Neural crest cell (in vitro differentiated cells): ENCODE data around the gene ACO2. TPM values are rescaled to one million over a fixed set of nuclear protein-coding genes. Genes with fewer than 3 reads are reported as not detected.

Experiments
- DNase-seq: peaks from one replicate; pipeline ENCODE4 v3.0.0; 2021; ENCODE audit warnings: low read depth, mixed read lengths, low spot score
- H3K27ac Mint-ChIP-seq: one replicate; pipeline ENCODE4 v1.8.0; 2021; ENCODE audit warnings: mild to moderate bottlenecking, mixed read lengths; ENCODE audit not compliant: unreplicated experiment
- H3K27me3 Mint-ChIP-seq: 2 replicates; pipeline ENCODE4 v1.8.0; 2021; ENCODE audit warnings: low read depth, mild to moderate bottlenecking, mixed read lengths
- H3K36me3 Mint-ChIP-seq: 2 replicates; pipeline ENCODE4 v1.8.0; 2021; ENCODE audit warnings: low read depth, mild to moderate bottlenecking, mixed read lengths
- H3K4me1 Mint-ChIP-seq: 2 replicates; pipeline ENCODE4 v1.8.0; 2021; ENCODE audit warnings: mixed read lengths
- H3K4me3 Mint-ChIP-seq: one replicate; pipeline ENCODE4 v1.8.0; 2021; ENCODE audit warnings: mild to moderate bottlenecking, mixed read lengths
- H3K9me3 Mint-ChIP-seq: 2 replicates; pipeline ENCODE4 v1.8.0; 2021; ENCODE audit warnings: mixed read lengths
- total RNA-seq: library from RNA; stranded (reverse); gene quantifications from 2 replicates; pipeline ENCODE4 v1.2.1, GENCODE V29; 2021
- TF ChIP-seq, protein P1 (sequence below): fragments of 200-600 bp; sonication (generic); conservative IDR thresholded peaks from 2 replicates; pipeline ENCODE4 v1.5.0; 2021; ENCODE audit warnings: antibody characterized with exemption, mild to moderate bottlenecking

The ACO2 gene
- total RNA-seq, 1 donor from 2014 or later = 80.6 TPM

DNA sequence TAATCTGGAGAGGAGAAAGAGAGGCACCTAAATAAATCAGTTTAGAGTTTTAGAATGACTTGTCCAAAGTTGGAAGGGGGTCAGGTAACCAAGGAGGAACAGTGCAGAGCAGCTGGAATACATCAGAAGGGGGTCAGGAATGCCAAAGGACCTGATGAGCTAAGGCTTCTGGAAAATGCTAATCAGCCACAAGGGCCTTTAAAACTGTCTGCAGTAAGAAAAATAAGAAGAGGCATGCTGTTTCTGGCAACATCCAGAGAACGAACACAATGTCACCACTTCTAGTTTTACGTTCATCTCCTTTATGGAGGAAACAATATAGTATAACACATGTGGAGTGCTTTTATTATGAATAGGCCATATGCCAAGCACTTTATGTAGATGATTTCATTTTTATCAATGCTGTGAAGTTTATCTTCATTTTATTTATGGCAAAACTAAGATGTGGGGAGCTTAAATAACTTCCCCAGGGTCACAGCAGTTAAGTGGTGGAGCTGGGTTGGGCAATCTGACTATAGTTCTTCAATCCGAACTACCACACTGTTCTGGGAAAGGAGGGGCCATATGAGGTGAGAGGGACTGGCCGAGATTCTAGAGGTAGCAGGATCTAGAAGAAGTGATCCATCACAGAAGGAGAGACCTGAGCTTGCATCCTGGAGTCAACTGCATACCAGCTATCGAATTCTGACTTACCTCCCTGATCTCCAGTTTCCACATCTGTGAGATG lies 22.6 kb downstream of the ACO2 start:
- TF ChIP-seq, protein P1, sequence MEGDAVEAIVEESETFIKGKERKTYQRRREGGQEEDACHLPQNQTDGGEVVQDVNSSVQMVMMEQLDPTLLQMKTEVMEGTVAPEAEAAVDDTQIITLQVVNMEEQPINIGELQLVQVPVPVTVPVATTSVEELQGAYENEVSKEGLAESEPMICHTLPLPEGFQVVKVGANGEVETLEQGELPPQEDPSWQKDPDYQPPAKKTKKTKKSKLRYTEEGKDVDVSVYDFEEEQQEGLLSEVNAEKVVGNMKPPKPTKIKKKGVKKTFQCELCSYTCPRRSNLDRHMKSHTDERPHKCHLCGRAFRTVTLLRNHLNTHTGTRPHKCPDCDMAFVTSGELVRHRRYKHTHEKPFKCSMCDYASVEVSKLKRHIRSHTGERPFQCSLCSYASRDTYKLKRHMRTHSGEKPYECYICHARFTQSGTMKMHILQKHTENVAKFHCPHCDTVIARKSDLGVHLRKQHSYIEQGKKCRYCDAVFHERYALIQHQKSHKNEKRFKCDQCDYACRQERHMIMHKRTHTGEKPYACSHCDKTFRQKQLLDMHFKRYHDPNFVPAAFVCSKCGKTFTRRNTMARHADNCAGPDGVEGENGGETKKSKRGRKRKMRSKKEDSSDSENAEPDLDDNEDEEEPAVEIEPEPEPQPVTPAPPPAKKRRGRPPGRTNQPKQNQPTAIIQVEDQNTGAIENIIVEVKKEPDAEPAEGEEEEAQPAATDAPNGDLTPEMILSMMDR = no peak
- Mint-ChIP-seq H3K4me1 (no peaks in the 10 kb centered on the region), H3K4me3 (no peak overlapping the region), H3K27me3 (no peaks in the 10 kb centered on the region), H3K9me3 (no peaks in the 10 kb centered on the region), H3K27ac (no peak overlapping the region), H3K36me3 (no peaks in the 10 kb centered on the region)
- no peak for DNase-seq

DNA sequence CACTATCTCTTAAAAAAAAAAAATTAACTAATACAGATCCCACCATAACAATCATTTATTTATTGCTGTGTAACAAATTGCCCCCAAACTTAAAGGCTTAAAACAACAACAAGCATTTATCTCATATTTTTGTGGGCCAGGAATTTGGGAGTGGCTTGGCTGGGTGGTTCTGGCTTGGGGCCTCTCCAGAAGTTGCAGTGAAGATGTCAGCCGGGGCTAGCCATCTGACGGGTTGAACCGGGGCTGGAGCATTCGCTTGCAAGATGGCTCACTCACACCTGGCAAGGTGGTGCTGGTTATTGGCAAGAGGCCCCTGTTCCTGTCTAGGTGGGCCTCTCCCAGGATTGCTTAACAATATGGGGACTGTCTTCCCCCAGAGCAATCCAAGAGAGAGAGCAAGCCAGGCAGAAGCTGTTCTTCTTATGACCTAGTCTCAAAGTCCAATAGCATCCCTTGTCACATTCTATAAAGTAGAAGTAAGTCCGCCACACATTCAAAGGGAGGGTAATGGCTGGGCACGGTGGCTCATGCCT lies 29.5 kb downstream of the ACO2 start:
- Mint-ChIP-seq H3K4me3 (no peak overlapping the region), H3K36me3 (no peaks in the 10 kb centered on the region), H3K9me3 (no peaks in the 10 kb centered on the region), H3K27ac (no peak overlapping the region), H3K4me1 (no peaks in the 10 kb centered on the region), H3K27me3 (no peaks in the 10 kb centered on the region)
- DNase-seq = no peak
- TF ChIP-seq, protein P1 = no peak

DNA sequence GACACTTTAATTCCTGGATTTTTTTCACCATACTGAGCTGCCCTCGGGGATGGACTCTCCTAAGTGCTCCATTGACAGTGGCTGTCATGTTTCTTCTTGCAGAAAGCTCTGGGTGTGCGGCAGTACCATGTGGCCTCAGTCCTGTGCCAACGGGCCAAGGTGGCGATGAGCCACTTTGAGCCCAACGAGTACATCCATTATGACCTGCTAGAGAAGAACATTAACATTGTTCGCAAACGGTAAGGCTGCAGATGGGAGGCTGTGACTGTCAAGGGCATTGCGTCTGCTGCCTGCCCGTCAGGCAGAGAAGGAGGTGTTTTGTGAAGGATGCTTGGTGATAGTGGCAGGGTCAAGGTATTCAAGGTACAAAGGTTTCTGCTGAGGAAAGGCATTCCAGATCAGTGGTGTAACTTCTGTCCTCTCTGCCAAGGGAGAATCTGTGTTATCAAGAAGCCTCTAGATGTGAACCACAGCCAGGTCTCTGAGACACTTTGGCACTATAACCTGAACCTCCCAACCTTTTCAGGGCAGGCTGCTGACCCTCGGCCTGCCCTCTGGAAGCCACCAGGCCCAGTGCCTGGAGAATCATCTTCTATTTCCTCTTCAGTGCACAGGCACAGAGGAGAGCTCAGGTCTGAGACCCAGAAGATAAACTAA lies 30.8 kb downstream of the ACO2 start:
- no peak for DNase-seq
- Mint-ChIP-seq H3K4me3 (no peak overlapping the region), H3K27ac (peak overlapping the region; percentile 47), H3K4me1 (no peaks in the 10 kb centered on the region), H3K27me3 (no peaks in the 10 kb centered on the region), H3K9me3 (no peaks in the 10 kb centered on the region), H3K36me3 (no peaks in the 10 kb centered on the region)
- TF ChIP-seq, protein P1 = no peak

DNA sequence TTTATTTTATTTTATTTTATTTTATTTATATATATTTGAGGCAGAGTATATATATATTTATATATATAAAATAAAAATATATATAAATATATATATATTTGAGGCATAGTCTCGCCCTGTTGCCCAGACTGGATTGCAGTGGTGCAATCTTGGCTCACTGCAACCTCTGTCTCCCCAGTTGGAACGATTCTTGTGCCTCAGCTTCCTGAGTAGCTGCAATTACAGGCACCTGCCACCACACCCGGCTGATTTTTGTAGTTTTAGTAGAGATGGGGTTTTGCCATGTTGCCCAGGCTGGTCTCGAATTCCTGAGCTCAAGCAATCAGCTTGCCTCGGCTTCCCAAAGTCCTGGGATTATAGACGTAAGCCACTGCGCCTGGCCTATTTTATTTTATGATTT lies 31.4 kb downstream of the ACO2 start:
- TF ChIP-seq, protein P1 = no peak
- no peak for DNase-seq
- no peaks in the 10 kb centered on the region for H3K4me1 Mint-ChIP-seq
- H3K9me3 Mint-ChIP-seq = no peaks in the 10 kb centered on the region
- H3K4me3 Mint-ChIP-seq = no peak overlapping the region
- no peaks in the 10 kb centered on the region for H3K27me3 Mint-ChIP-seq
- H3K27ac Mint-ChIP-seq = no peak overlapping the region
- H3K36me3 Mint-ChIP-seq = no peaks in the 10 kb centered on the region

DNA sequence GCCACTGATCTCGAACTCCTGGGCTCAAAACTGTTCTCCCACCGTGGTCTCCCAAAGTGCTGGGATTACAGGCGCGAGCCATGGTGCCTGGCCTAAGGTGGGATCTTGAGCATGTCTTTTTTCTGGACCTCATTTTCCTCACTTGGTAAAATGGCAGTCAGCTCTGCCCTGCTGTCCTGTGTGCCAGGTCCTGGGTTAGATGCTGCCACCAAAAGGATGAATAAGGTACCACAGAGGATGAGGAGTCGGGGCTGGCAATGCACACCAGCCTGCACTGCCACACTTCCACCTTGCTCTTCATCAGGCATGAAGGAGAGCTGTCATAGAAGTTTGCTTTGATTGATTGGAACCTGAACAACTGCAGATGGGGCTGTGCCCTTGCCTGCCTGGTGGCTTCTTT lies 32.3 kb downstream of the ACO2 start:
- Mint-ChIP-seq H3K4me1 (no peaks in the 10 kb centered on the region), H3K27ac (no peak overlapping the region), H3K9me3 (no peaks in the 10 kb centered on the region), H3K36me3 (no peaks in the 10 kb centered on the region), H3K4me3 (no peak overlapping the region), H3K27me3 (no peaks in the 10 kb centered on the region)
- DNase-seq = no peak
- TF ChIP-seq, protein P1 = peak; percentile 23
